ENCODE results near the gene FPGS.

The FPGS gene

GRCh38 chr9:127860260-127860659 is 57.6 kb downstream of the FPGS start:
- DNase-seq (ENCODE audit: low spot score): no peak

GRCh38 chr9:127860779-127861178 is 58.1 kb downstream of the FPGS start:
- no peak for DNase-seq (ENCODE audit: low spot score)

GRCh38 chr9:127862075-127863011 is 59.7 kb downstream of the FPGS start:
- no peak for DNase-seq (ENCODE audit: low spot score)

GRCh38 chr9:127863191-127863621 is 60.5 kb downstream of the FPGS start:
- DNase-seq (ENCODE audit: low spot score): no peak
